Measurements from ENCODE around the gene MRAP2.
"Not testable (repeated sequence)": the region's sequence is repeated elsewhere in the genome, so short reads cannot be mapped to it uniquely, and the experiment has no call there.

Gene MRAP2

DNA sequence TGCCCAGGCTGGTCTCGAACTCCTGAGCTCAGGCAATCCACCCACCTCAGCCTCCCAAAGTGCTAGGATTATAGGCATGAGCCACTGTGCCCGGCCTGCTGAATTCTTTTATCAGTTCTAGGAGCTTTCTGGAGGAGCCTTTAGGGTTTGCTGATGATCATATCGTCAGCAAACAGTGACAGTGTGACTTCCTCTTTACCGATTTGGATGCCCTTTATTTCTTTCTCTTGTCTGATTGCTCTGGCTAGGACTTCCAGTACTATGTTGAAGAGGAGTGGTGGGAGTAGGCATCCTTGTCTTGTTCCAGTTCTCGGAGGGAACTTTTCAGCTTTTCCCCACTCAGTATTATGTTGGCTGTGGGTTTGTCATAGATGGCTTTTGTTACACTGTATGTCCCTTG is 35.3 kb downstream of the MRAP2 start:
- H3K27me3 ChIP-seq (ENCODE audit: control insufficient read depth in 1 of 2, insufficient read depth in 2 of 2, low read length in 2 of 2); H3K4me3 ChIP-seq (ENCODE audit: low read depth in 1 of 2, low read length in 2 of 2); H3K9me3 ChIP-seq (ENCODE audit: control insufficient read depth in 1 of 2, low read length in 2 of 2); H3K27ac ChIP-seq (ENCODE audit: low read depth, low read length); H3K36me3 ChIP-seq (ENCODE audit: control insufficient read depth in 1 of 2, insufficient read depth in 2 of 2, low read length in 2 of 2); H3K4me1 ChIP-seq (ENCODE audit: control insufficient read depth in 1 of 2, insufficient read depth in 2 of 2, low read length in 2 of 2); H3K9ac ChIP-seq (ENCODE audit: low read depth in 1 of 2, low read length in 2 of 2): not testable (repeated sequence)

DNA sequence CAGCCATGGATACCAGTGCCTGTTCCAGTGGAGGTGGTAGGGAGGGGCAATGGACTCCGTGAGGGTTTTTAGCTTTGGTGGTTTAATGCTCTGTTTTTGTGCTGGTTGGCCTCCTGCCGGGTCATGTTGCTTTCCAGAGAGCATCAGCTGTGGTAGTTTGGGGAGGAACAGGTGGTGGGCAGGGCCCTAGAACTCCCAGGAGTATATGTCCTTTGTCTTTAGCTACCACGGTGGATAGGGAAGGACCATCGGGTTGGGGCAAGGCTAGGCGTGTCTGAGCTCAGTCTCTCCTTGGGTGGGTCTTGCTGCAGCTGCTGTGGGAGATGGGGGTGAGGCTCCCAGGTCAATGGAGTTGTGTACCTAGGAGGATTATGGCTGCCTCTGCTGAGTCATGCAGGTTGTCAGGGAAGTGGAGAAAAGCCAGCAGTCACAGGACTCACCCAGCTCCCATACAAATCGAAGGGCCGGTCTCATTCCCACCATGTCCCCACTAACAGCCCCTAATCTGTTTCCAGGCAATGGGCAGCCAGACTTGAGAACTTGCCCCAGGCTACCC is 38.9 kb downstream of the MRAP2 start:
- Histone ChIP-seq H3K9me3 (ENCODE audit: control insufficient read depth in 1 of 2, low read length in 2 of 2) (no peaks in the 10 kb centered on the region), H3K27me3 (ENCODE audit: control insufficient read depth in 1 of 2, insufficient read depth in 2 of 2, low read length in 2 of 2) (no peaks in the 10 kb centered on the region), H3K4me1 (ENCODE audit: control insufficient read depth in 1 of 2, insufficient read depth in 2 of 2, low read length in 2 of 2) (no peaks in the 10 kb centered on the region), H3K27ac (ENCODE audit: low read depth, low read length) (no peak overlapping the region), H3K9ac (ENCODE audit: low read depth in 1 of 2, low read length in 2 of 2) (no peak overlapping the region), H3K36me3 (ENCODE audit: control insufficient read depth in 1 of 2, insufficient read depth in 2 of 2, low read length in 2 of 2) (no peaks in the 10 kb centered on the region), H3K4me3 (ENCODE audit: low read depth in 1 of 2, low read length in 2 of 2) (no peak overlapping the region)

GRCh38 chr6:84074988-84075781 is 41.6 kb downstream of the MRAP2 start:
- no peak overlapping the region for H3K27ac ChIP-seq (ENCODE audit: low read depth, low read length)
- H3K4me3 ChIP-seq (ENCODE audit: low read depth in 1 of 2, low read length in 2 of 2): no peak overlapping the region
- H3K9ac ChIP-seq (ENCODE audit: low read depth in 1 of 2, low read length in 2 of 2): no peak overlapping the region
- H3K27me3 ChIP-seq (ENCODE audit: control insufficient read depth in 1 of 2, insufficient read depth in 2 of 2, low read length in 2 of 2): no peaks in the 10 kb centered on the region
- no peaks in the 10 kb centered on the region for H3K36me3 ChIP-seq (ENCODE audit: control insufficient read depth in 1 of 2, insufficient read depth in 2 of 2, low read length in 2 of 2)
- H3K9me3 ChIP-seq (ENCODE audit: control insufficient read depth in 1 of 2, low read length in 2 of 2): no peaks in the 10 kb centered on the region
- no peaks in the 10 kb centered on the region for H3K4me1 ChIP-seq (ENCODE audit: control insufficient read depth in 1 of 2, insufficient read depth in 2 of 2, low read length in 2 of 2)

GRCh38 chr6:84077645-84078044 is 44.1 kb downstream of the MRAP2 start:
- no peaks in the 10 kb centered on the region for H3K9me3 ChIP-seq (ENCODE audit: control insufficient read depth in 1 of 2, low read length in 2 of 2)
- no peak overlapping the region for H3K4me3 ChIP-seq (ENCODE audit: low read depth in 1 of 2, low read length in 2 of 2)
- no peaks in the 10 kb centered on the region for H3K27me3 ChIP-seq (ENCODE audit: control insufficient read depth in 1 of 2, insufficient read depth in 2 of 2, low read length in 2 of 2)
- H3K4me1 ChIP-seq (ENCODE audit: control insufficient read depth in 1 of 2, insufficient read depth in 2 of 2, low read length in 2 of 2): no peaks in the 10 kb centered on the region
- H3K9ac ChIP-seq (ENCODE audit: low read depth in 1 of 2, low read length in 2 of 2): no peak overlapping the region
- H3K36me3 ChIP-seq (ENCODE audit: control insufficient read depth in 1 of 2, insufficient read depth in 2 of 2, low read length in 2 of 2): no peaks in the 10 kb centered on the region
- no peak overlapping the region for H3K27ac ChIP-seq (ENCODE audit: low read depth, low read length)

DNA sequence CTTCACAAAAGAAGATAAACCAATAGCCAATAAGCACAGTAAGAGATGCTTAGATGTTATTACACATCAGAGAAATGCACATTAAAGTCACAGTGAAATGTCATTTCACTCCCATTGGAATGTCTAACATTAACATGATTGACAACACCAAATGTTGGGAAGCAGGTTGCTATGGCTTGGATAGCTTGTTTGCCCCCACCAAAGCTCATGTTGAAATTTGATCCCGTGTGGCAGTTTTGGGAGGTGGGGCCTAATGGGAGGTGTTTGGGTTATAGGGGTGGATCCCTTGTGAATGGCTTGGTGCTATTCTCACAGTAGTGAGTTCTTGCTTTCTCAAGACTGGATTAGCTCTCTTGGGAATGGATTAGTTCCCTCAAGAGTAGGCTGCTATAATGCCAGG is 44.8 kb downstream of the MRAP2 start:
- H3K9ac ChIP-seq (ENCODE audit: low read depth in 1 of 2, low read length in 2 of 2): no peak overlapping the region
- no peak overlapping the region for H3K4me3 ChIP-seq (ENCODE audit: low read depth in 1 of 2, low read length in 2 of 2)
- no peaks in the 10 kb centered on the region for H3K27me3 ChIP-seq (ENCODE audit: control insufficient read depth in 1 of 2, insufficient read depth in 2 of 2, low read length in 2 of 2)
- H3K36me3 ChIP-seq (ENCODE audit: control insufficient read depth in 1 of 2, insufficient read depth in 2 of 2, low read length in 2 of 2): no peaks in the 10 kb centered on the region
- H3K27ac ChIP-seq (ENCODE audit: low read depth, low read length): no peak overlapping the region
- no peaks in the 10 kb centered on the region for H3K9me3 ChIP-seq (ENCODE audit: control insufficient read depth in 1 of 2, low read length in 2 of 2)
- no peaks in the 10 kb centered on the region for H3K4me1 ChIP-seq (ENCODE audit: control insufficient read depth in 1 of 2, insufficient read depth in 2 of 2, low read length in 2 of 2)

GRCh38 chr6:84081222-84081621 is 47.6 kb downstream of the MRAP2 start:
- H3K9me3 ChIP-seq (ENCODE audit: control insufficient read depth in 1 of 2, low read length in 2 of 2): no peaks in the 10 kb centered on the region
- no peak overlapping the region for H3K27ac ChIP-seq (ENCODE audit: low read depth, low read length)
- no peak overlapping the region for H3K4me3 ChIP-seq (ENCODE audit: low read depth in 1 of 2, low read length in 2 of 2)
- no peaks in the 10 kb centered on the region for H3K4me1 ChIP-seq (ENCODE audit: control insufficient read depth in 1 of 2, insufficient read depth in 2 of 2, low read length in 2 of 2)
- no peak overlapping the region for H3K9ac ChIP-seq (ENCODE audit: low read depth in 1 of 2, low read length in 2 of 2)
- no peaks in the 10 kb centered on the region for H3K27me3 ChIP-seq (ENCODE audit: control insufficient read depth in 1 of 2, insufficient read depth in 2 of 2, low read length in 2 of 2)
- H3K36me3 ChIP-seq (ENCODE audit: control insufficient read depth in 1 of 2, insufficient read depth in 2 of 2, low read length in 2 of 2): no peaks in the 10 kb centered on the region

DNA sequence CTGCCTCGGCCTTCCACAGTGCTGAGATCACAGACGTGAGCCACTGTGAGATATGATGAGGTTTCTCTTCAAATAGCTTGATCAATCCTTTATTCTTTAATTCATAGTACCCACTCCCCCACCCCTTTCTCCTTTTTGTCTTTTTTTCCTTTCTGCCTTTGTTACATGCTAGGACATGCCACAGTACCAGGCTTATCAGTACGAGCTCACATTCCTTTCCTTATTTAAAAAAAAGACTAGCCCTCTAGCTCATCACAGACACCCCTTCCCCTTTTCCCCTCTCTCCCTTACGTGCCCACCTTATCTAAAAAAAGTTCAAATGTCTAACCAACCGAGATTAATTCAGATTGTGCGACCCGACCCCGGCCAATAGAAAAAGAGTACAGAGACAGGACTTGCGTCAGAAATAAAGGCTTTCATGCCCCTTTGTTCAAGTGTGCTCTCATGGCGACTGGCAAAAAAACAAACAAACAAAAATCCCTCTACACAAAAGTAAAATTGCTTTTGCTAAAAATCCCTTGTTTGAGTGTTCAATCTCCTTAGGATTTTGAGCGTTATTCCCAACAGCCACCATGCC is 49.2 kb downstream of the MRAP2 start:
- no peak overlapping the region for H3K4me3 ChIP-seq (ENCODE audit: low read depth in 1 of 2, low read length in 2 of 2)
- no peaks in the 10 kb centered on the region for H3K27me3 ChIP-seq (ENCODE audit: control insufficient read depth in 1 of 2, insufficient read depth in 2 of 2, low read length in 2 of 2)
- no peak overlapping the region for H3K27ac ChIP-seq (ENCODE audit: low read depth, low read length)
- no peaks in the 10 kb centered on the region for H3K36me3 ChIP-seq (ENCODE audit: control insufficient read depth in 1 of 2, insufficient read depth in 2 of 2, low read length in 2 of 2)
- no peaks in the 10 kb centered on the region for H3K9me3 ChIP-seq (ENCODE audit: control insufficient read depth in 1 of 2, low read length in 2 of 2)
- H3K4me1 ChIP-seq (ENCODE audit: control insufficient read depth in 1 of 2, insufficient read depth in 2 of 2, low read length in 2 of 2): no peaks in the 10 kb centered on the region
- no peak overlapping the region for H3K9ac ChIP-seq (ENCODE audit: low read depth in 1 of 2, low read length in 2 of 2)

GRCh38 chr6:84084705-84085104 is 51.1 kb downstream of the MRAP2 start:
- H3K4me3 ChIP-seq (ENCODE audit: low read depth in 1 of 2, low read length in 2 of 2); H3K36me3 ChIP-seq (ENCODE audit: control insufficient read depth in 1 of 2, insufficient read depth in 2 of 2, low read length in 2 of 2); H3K9me3 ChIP-seq (ENCODE audit: control insufficient read depth in 1 of 2, low read length in 2 of 2); H3K9ac ChIP-seq (ENCODE audit: low read depth in 1 of 2, low read length in 2 of 2); H3K4me1 ChIP-seq (ENCODE audit: control insufficient read depth in 1 of 2, insufficient read depth in 2 of 2, low read length in 2 of 2); H3K27me3 ChIP-seq (ENCODE audit: control insufficient read depth in 1 of 2, insufficient read depth in 2 of 2, low read length in 2 of 2); H3K27ac ChIP-seq (ENCODE audit: low read depth, low read length): not testable (repeated sequence)

DNA sequence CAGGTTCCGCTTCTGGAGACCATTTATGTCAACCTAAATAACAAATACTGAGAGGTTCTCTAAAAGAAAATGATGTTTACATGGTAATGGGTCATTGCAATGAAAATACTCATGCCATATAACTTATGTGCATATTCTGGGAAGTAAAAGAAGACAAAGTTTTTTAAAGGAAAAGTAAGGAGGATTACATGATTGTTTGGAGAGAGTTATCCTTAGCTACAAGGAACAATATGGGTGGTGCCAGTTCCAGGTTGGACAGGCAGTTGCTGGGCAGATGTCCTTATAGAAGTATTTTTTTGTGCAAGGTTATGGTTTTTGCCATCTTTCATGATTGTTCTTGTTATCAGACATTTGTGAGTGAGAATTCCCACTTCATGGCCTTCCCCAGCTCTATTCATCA is 52.5 kb downstream of the MRAP2 start:
- Histone ChIP-seq H3K9ac (ENCODE audit: low read depth in 1 of 2, low read length in 2 of 2) (no peak overlapping the region), H3K4me3 (ENCODE audit: low read depth in 1 of 2, low read length in 2 of 2) (no peak overlapping the region), H3K27ac (ENCODE audit: low read depth, low read length) (no peak overlapping the region), H3K27me3 (ENCODE audit: control insufficient read depth in 1 of 2, insufficient read depth in 2 of 2, low read length in 2 of 2) (no peaks in the 10 kb centered on the region), H3K9me3 (ENCODE audit: control insufficient read depth in 1 of 2, low read length in 2 of 2) (no peaks in the 10 kb centered on the region), H3K36me3 (ENCODE audit: control insufficient read depth in 1 of 2, insufficient read depth in 2 of 2, low read length in 2 of 2) (no peaks in the 10 kb centered on the region), H3K4me1 (ENCODE audit: control insufficient read depth in 1 of 2, insufficient read depth in 2 of 2, low read length in 2 of 2) (no peaks in the 10 kb centered on the region)

DNA sequence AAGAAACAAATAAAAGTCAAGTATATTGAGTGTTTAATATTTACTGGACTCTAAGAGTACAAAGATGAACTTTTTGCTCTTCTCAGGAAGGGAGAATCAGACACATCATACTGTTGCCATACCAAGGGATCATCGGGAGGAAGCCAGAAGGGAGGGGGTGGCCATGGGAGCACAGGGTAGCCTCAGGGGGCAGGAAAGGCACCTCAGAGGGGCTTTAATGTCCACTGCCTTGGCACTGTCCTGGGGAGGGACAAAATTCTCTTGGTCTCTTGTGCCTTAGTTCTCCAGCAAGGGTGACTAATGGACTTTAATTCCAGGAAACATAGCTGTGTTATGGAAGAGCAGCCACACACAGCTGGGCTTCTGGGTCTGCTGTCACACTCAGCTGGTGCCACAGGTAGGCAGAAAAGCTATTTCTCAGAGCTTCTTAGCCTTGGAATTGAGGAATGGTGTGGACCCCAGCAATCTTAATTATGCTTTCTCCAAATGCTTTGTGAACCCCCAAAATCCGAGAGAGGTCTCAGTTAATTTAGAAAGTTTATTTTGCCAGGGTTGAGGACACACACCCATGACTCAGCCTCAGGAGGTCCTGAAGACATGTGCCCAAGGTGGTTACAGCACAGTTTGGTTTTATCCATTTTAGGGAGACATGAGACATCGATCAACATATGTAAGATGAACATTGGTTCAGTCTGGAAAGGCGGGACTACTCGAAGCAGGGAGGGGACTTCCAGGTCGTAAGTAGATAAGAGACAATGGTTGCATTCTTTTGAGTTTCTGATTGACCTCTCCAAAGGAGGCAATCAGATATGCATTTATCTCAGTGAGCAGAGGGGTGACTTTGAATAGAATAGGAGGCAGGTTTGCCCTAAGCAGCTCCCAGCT is 53.2 kb downstream of the MRAP2 start:
- Histone ChIP-seq H3K9ac (ENCODE audit: low read depth in 1 of 2, low read length in 2 of 2) (no peak overlapping the region), H3K9me3 (ENCODE audit: control insufficient read depth in 1 of 2, low read length in 2 of 2) (no peaks in the 10 kb centered on the region), H3K27me3 (ENCODE audit: control insufficient read depth in 1 of 2, insufficient read depth in 2 of 2, low read length in 2 of 2) (no peaks in the 10 kb centered on the region), H3K4me3 (ENCODE audit: low read depth in 1 of 2, low read length in 2 of 2) (no peak overlapping the region), H3K27ac (ENCODE audit: low read depth, low read length) (no peak overlapping the region), H3K36me3 (ENCODE audit: control insufficient read depth in 1 of 2, insufficient read depth in 2 of 2, low read length in 2 of 2) (no peaks in the 10 kb centered on the region), H3K4me1 (ENCODE audit: control insufficient read depth in 1 of 2, insufficient read depth in 2 of 2, low read length in 2 of 2) (no peaks in the 10 kb centered on the region)

Data from duodenal mucosa (tissue), 2 donors.